Measurements from ENCODE around the gene SLC2A14. TPM values are rescaled to one million over a fixed set of nuclear protein-coding genes. Genes with fewer than 3 reads are reported as not detected.
"Not testable (repeated sequence)": the region's sequence is repeated elsewhere in the genome, so short reads cannot be mapped to it uniquely, and the experiment has no call there.

Gene SLC2A14
- total RNA-seq, 4 donors from 2014 or later: 0.40 TPM; not detected in 3

DNA sequence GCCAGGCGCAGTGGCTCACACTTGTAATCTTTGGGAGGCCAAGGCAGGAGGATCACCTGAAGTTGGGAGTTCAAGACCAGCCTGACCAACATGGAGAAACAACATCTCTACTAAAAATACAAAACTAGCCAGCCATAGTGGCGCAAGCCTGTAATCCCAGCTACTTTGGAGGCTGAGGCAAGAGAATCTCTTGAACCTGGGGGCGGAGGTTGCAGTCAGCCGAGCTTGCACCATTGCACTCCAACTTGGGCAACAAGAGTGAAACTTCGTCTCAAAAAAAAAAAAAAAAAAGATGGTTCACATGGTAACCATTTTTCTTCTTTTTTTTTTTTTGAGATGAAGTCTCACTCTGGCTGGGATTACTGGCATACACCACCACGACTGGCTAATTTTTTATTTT lies 35.3 kb downstream of the SLC2A14 start:
- H3K4me3 ChIP-seq (replicated peaks in 1 of 3): no peak overlapping the region
- H3K36me3 ChIP-seq: no peaks in the 10 kb centered on the region
- no peaks in the 10 kb centered on the region for H3K4me1 ChIP-seq
- no peaks in the 10 kb centered on the region for H3K9me3 ChIP-seq
- 87 to 88% methylated on average over 6 of the region's 6 CpGs for WGBS, 2 donors
- intact Hi-C loops (cut with DNase I): no loop called here
- no peak overlapping the region for H3K27ac ChIP-seq
- H3K27me3 ChIP-seq: no peaks in the 10 kb centered on the region
- TF ChIP-seq POLR2A (IDR thresholded peaks at IDR 0.05): no peak
- TF ChIP-seq CTCF (IDR thresholded peaks at IDR 0.05): no peak
- no peak for DNase-seq

- 54 to 55% methylated on average over 5 of the region's 5 CpGs for WGBS, 2 donors
- Histone ChIP-seq H3K4me3 (replicated peaks in 1 of 3) (no peak overlapping the region), H3K27me3 (no peaks in the 10 kb centered on the region), H3K27ac (no peak overlapping the region), H3K9me3 (no peaks in the 10 kb centered on the region), H3K4me1 (no peaks in the 10 kb centered on the region), H3K36me3 (no peaks in the 10 kb centered on the region)
- TF ChIP-seq CTCF (IDR thresholded peaks at IDR 0.05) (no peak), POLR2A (IDR thresholded peaks at IDR 0.05) (no peak)
- DNase-seq: no peak
- intact Hi-C loops (cut with DNase I): no loop called here
These were observed 36.9 kb downstream of the SLC2A14 start for GRCh38 chr12:7835766-7836165.

GRCh38 chr12:7835116-7835515 lies 37.6 kb downstream of the SLC2A14 start:
- Histone ChIP-seq H3K4me1 (no peaks in the 10 kb centered on the region), H3K36me3 (no peaks in the 10 kb centered on the region), H3K4me3 (replicated peaks in 1 of 3) (no peak overlapping the region), H3K27ac (no peak overlapping the region), H3K27me3 (no peaks in the 10 kb centered on the region), H3K9me3 (no peaks in the 10 kb centered on the region)
- intact Hi-C loops (cut with DNase I): no loop called here
- no peak for DNase-seq
- 72 to 76% methylated on average over 9 of the region's 9 CpGs for WGBS, 2 donors
- TF ChIP-seq CTCF (IDR thresholded peaks at IDR 0.05): no peak
- TF ChIP-seq POLR2A (IDR thresholded peaks at IDR 0.05): no peak

DNA sequence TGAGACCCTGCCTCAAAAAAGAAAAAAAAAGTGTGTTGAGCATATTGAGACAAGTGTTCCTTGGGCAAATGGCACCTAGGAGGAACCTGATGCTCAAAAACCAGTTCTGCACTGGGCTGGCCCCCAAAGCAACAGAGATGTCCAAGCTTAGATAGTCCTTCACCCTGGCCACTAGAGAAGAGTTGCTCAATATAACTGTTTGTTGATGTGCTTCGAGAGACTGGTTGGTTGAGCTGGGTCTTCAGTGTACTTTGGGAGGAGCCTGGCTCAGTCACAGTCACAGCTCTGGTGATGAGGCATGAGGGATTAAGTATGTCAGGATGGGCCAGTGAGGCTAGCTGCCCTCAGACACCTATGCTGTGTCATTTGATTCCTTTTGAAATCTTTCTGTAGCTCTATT lies 38.0 kb downstream of the SLC2A14 start:
- H3K36me3 ChIP-seq: no peaks in the 10 kb centered on the region
- 63 to 73% methylated on average over 1 of the region's 1 CpG for WGBS, 2 donors
- intact Hi-C loops (cut with DNase I): no loop called here
- H3K4me3 ChIP-seq (replicated peaks in 1 of 3): no peak overlapping the region
- no peaks in the 10 kb centered on the region for H3K4me1 ChIP-seq
- no peak for DNase-seq
- H3K27me3 ChIP-seq: no peaks in the 10 kb centered on the region
- H3K9me3 ChIP-seq: no peaks in the 10 kb centered on the region
- no peak overlapping the region for H3K27ac ChIP-seq
- TF ChIP-seq CTCF (IDR thresholded peaks at IDR 0.05) (no peak), POLR2A (IDR thresholded peaks at IDR 0.05) (no peak)

- Histone ChIP-seq H3K36me3 (no peaks in the 10 kb centered on the region), H3K4me3 (replicated peaks in 1 of 3) (no peak overlapping the region), H3K9me3 (no peaks in the 10 kb centered on the region), H3K27me3 (no peaks in the 10 kb centered on the region), H3K27ac (no peak overlapping the region), H3K4me1 (no peaks in the 10 kb centered on the region)
- no peak for TF ChIP-seq POLR2A (IDR thresholded peaks at IDR 0.05)
- no peak for TF ChIP-seq CTCF (IDR thresholded peaks at IDR 0.05)
- intact Hi-C loops (cut with DNase I): no loop called here
- no peak for DNase-seq
- WGBS, 2 donors: 85 to 86% methylated on average over 4 of the region's 4 CpGs
These were observed 38.9 kb downstream of the SLC2A14 start for GRCh38 chr12:7833831-7834230.

- H3K27me3 ChIP-seq; intact Hi-C loops (cut with DNase I); H3K27ac ChIP-seq; H3K36me3 ChIP-seq; H3K4me3 ChIP-seq (replicated peaks in 1 of 3); H3K4me1 ChIP-seq; H3K9me3 ChIP-seq; DNase-seq: not testable (repeated sequence)
- WGBS, 2 donors: 72 to 89% methylated on average over 6 of the region's 6 CpGs
These were observed 39.5 kb downstream of the SLC2A14 start for GRCh38 chr12:7833201-7833600.

Data from thyroid gland (tissue), 4 donors.